ENCODE measurements around the gene MYO1H.

Gene MYO1H

GRCh38 chr12:109476807-109477184 lies 129.1 kb downstream of the MYO1H start:
- DNase-seq = no peak

GRCh38 chr12:109477185-109477962 lies 129.7 kb downstream of the MYO1H start, which contains the start of the genes KCTD10 and UBE3B:
TSS of gene KCTD10 (minus strand) at chr12:109477300. CDS start at chr12:109477262, 38 bp downstream.
TSS of gene UBE3B (plus strand) at chr12:109477634. CDS start at chr12:109483552, 5,918 bp downstream.
- DNase-seq = peak; percentile 80 to 89

GRCh38 chr12:109477963-109478315 lies 130.2 kb downstream of the MYO1H start:
- no peak for DNase-seq

DNA sequence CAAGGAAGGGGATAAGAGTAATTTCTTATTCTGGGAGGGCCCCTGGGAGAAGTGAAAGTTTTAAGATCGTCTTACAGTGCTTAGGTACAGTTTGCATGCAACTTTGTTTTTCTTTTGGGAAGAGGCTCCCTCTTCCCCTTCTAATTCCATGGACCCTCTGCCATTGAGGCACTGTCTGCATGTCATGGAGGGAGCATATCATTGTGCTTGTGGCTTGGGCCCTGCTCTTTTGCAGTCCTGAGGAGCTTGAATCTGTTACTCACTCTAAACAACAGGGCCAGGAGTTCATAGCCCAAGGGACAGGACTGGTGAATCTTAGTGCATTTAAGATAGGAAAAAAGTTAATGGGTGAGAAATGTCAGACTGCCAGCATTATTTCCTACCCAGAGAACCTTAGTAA lies 132.1 kb downstream of the MYO1H start:
- DNase-seq = no peak

GRCh38 chr12:109480356-109480755 lies 132.7 kb downstream of the MYO1H start:
- DNase-seq = no peak

DNA sequence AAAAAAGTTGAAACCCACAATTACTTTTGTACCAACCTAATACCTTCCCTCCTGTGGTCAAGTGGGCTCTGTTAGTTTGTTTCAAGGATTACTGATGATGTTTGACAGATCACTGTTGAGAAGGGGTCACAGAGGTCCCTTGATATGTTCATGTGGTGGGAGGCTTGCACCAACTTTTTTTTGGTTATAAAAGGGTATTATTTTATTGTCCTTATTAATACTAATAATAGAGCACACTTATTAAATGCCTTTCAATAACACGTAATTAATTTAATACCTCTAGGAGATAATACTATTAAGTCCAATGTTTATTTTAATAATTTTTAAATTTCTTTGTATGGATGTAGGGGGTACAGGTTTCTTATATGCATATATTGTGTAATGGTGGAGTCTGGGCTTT lies 134.2 kb downstream of the MYO1H start:
- no peak for DNase-seq

DNA sequence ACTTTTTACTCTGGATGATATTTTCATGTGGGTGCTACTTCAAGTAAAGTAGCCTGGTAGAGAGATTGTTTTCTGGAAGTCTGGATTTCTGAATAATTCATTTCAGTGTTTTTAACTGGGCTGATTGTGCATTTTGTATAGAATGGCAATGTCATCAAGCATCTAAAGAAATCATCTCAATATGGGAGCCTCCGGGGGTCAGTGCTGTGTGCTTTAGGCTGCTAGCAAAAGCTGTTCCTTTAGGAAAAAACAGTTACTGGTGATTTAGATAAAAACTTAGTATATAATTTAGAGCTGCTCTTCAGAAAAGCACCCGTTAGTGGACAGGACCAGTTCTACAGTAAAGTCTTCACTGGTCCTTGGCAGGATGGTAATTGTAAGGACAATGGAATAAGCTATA lies 134.8 kb downstream of the MYO1H start:
- DNase-seq = no peak

- DNase-seq = no peak
Measured at GRCh38 chr12:109482894-109483293, 135.2 kb downstream of the MYO1H start.

GRCh38 chr12:109483346-109483745 lies 135.6 kb downstream of the MYO1H start:
- no peak for DNase-seq

- no peak for DNase-seq
Measured at GRCh38 chr12:109485201-109485600, 137.5 kb downstream of the MYO1H start.

GRCh38 chr12:109487181-109488050 lies 139.7 kb downstream of the MYO1H start:
- no peak for DNase-seq

- DNase-seq = no peak
Measured at GRCh38 chr12:109488051-109488665, 140.5 kb downstream of the MYO1H start.

GRCh38 chr12:109489016-109489954 lies 141.6 kb downstream of the MYO1H start:
- no peak for DNase-seq

GRCh38 chr12:109489955-109490565 lies 142.4 kb downstream of the MYO1H start:
- DNase-seq = no peak

DNA sequence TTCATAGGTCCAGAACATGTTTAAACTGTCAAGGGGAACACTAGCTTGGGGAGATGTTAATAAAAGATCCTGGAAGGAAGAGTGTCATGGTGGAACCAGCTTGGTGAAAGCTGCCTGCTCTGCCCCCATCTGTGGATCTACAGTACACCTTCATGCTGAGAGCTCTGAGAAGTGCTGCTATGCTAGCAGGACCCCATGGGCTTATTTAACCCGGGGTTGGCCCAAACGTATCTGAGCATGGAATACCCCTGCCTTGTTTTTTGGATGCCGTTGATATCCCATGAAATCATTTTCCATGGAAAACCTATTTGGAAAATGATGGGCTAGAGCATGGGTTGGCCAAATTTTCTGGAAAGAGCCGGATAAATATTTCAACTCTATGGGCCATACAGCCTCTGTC lies 144.0 kb downstream of the MYO1H start:
- no peak for DNase-seq

DNA sequence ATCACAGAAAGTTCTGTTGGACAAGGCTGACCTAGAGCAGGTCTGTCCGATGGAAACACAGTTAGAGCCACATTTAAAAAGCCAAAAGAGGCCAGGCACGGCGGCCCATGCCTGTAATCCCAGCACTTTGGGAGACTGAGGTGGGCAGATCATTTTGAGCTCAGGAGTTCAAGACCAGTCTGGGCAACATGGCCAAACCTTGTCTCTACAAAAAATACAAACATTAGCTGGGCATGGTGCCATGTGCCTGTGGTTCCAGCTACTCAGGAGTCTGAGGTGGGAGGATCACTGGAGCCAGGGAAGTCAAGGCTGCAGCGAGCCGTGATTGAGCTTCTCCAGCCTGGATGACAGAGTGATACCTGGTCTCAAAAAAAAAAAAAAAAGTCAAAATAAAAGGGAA lies 144.7 kb downstream of the MYO1H start:
- DNase-seq = no peak

DNA sequence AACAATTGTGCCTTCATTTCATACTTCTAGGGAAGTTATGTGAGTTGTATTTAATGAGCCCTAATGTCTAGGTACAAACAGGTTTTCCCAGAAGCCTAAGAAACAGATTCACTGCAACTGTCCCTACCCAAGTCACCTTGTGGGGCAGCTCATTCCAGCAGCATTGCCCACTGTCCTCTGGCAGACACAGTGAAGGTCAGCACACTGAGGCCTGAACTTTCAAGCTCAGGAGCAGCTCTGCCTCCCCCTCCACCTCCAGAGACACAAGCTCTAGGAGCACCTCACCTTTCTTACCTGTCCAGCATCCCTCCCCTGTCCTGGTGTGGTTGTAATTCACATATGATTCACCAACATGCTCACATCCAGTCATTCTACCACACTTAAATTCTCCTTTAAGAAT lies 145.4 kb downstream of the MYO1H start:
- DNase-seq = no peak

GRCh38 chr12:109493938-109494337 lies 146.2 kb downstream of the MYO1H start:
- DNase-seq = no peak

GRCh38 chr12:109494348-109494881 lies 146.7 kb downstream of the MYO1H start:
- no peak for DNase-seq

- DNase-seq = no peak
Measured at GRCh38 chr12:109495012-109495411, 147.3 kb downstream of the MYO1H start.

- DNase-seq = no peak
Measured at GRCh38 chr12:109496306-109496705, 148.6 kb downstream of the MYO1H start.

GRCh38 chr12:109497675-109498074 lies 150.0 kb downstream of the MYO1H start:
- no peak for DNase-seq
